H1 (cell line): ENCODE measurements around the gene ADD2. TPM values are rescaled to one million over a fixed set of nuclear protein-coding genes. Genes with fewer than 3 reads are reported as not detected.

Source experiments
- CTCF ChIA-PET: fragments of 300-600 bp; sonication (Branson Sonifier 250); formaldehyde crosslinking; loops from one replicate; lab custom pipeline; 2021; ENCODE audit not compliant: partially characterized antibody; lab: Charles Lee
- POLR2A ChIA-PET: fragments of 300-600 bp; sonication (Branson Sonifier 250); formaldehyde crosslinking; loops from one replicate; lab custom pipeline; 2021; ENCODE audit warnings: inconsistent platforms; ENCODE audit not compliant: partially characterized antibody; lab: Charles Lee
- DNase-seq, 2 experiments: peaks; one replicate each; pipeline versions ENCODE4 v3.0.0 to v3.0.0-alpha.2; 2010 to 2022; ENCODE audit warnings: low spot score in 2 of 2, low read depth in 1 of 2, mixed read lengths in 1 of 2
- FAIRE-seq: peaks from 2 replicates; lab custom pipeline; 2011; peaks lifted over from hg19 to GRCh38; lab: Jason Lieb, UNC
- H2AFZ ChIP-seq: 2 replicates; pipeline ENCODE4 v1.8.1; 2012; ENCODE audit warnings: low read length, inconsistent platforms
- H2AK5ac ChIP-seq: 2 replicates; pipeline ENCODE4 v1.6.1; 2013; ENCODE audit warnings: low read depth, low read length
- H2BK120ac ChIP-seq: replicated peaks from 2 replicates; pipeline ENCODE3; 2013; ENCODE audit warnings: low read depth, low read length, inconsistent platforms
- H2BK12ac ChIP-seq: 2 replicates; pipeline ENCODE4 v1.6.1; 2013; ENCODE audit warnings: low read depth, low read length
- H2BK15ac ChIP-seq: 2 replicates; pipeline ENCODE4 v1.6.1; 2013; ENCODE audit warnings: low read length
- H2BK20ac ChIP-seq: 2 replicates; pipeline ENCODE4 v1.6.1; 2013; ENCODE audit warnings: low read length
- H2BK5ac ChIP-seq: 2 replicates; pipeline ENCODE4 v1.6.1; 2013; ENCODE audit warnings: low read depth, low read length
- H3K14ac ChIP-seq: 2 replicates; pipeline ENCODE4 v1.6.1; 2013; ENCODE audit warnings: inconsistent platforms; ENCODE audit not compliant: insufficient read length
- H3K18ac ChIP-seq: 2 replicates; pipeline ENCODE4 v1.6.1; 2013; ENCODE audit warnings: low read length; ENCODE audit errors: extremely low read depth
- H3K23ac ChIP-seq: 2 replicates; pipeline ENCODE4 v1.6.1; 2013; ENCODE audit warnings: inconsistent platforms; ENCODE audit not compliant: insufficient read length
- H3K23me2 ChIP-seq: 2 replicates; pipeline ENCODE4 v1.6.1; 2013; ENCODE audit warnings: low read depth, low read length
- H3K27ac ChIP-seq: 2 replicates; pipeline ENCODE4 v1.6.1; 2011; ENCODE audit warnings: low read depth, low read length, inconsistent platforms
- H3K27me3 ChIP-seq, 4 experiments: replicated peaks in 1 of 4; 1 replicate in 1 of 4; 2 replicates in 3 of 4; pipeline versions ENCODE4 v1.6.1 to v1.8.1; 2011 to 2013; ENCODE audit warnings: low read length in 3 of 4, mild to moderate bottlenecking in 3 of 4, inconsistent platforms in 2 of 4, mixed read lengths in 2 of 4, moderate library complexity in 1 of 4; ENCODE audit not compliant: control insufficient read depth in 3 of 4, insufficient read depth in 3 of 4; ENCODE audit errors: extremely low read depth in 1 of 4
- H3K36me3 ChIP-seq, 4 experiments: 2 replicates each; pipeline versions ENCODE4 v1.6.1 to v1.8.1; 2011 to 2013; ENCODE audit warnings: mild to moderate bottlenecking in 4 of 4, low read length in 3 of 4, moderate library complexity in 2 of 4, control low read depth in 1 of 4, inconsistent platforms in 1 of 4; ENCODE audit not compliant: insufficient read depth in 4 of 4, control insufficient read depth in 2 of 4
- H3K4ac ChIP-seq: replicated peaks from 2 replicates; pipeline ENCODE3; 2013; ENCODE audit warnings: low read length, low read depth, mixed read lengths, inconsistent platforms; ENCODE audit not compliant: insufficient read length
- H3K4me1 ChIP-seq, 4 experiments: replicated peaks in 1 of 4; 1 replicate in 1 of 4; 2 replicates in 3 of 4; pipeline versions ENCODE4 v1.6.1 to v1.8.1; 2011 to 2013; ENCODE audit warnings: low read length in 3 of 4, inconsistent platforms in 2 of 4, mixed read lengths in 1 of 4; ENCODE audit not compliant: insufficient read depth in 4 of 4, control insufficient read depth in 3 of 4
- H3K4me2 ChIP-seq, 2 experiments: 2 replicates each; pipeline versions ENCODE4 v1.6.1 to v1.8.1; 2011 to 2013; ENCODE audit warnings: low read depth in 2 of 2, low read length in 2 of 2, control low read depth in 1 of 2, inconsistent platforms in 1 of 2, mild to moderate bottlenecking in 1 of 2; ENCODE audit not compliant: insufficient read depth in 1 of 2
- H3K4me3 ChIP-seq, 4 experiments: fragments of 200-600, 300-600 bp in 1 of 4; sonication (generic), shearing (Covaris generic), sonication (Bioruptor Twin) in 1 of 4; 2 replicates each; pipeline versions ENCODE4 v1.5.1 to v1.8.1; 2011 to 2016; ENCODE audit warnings: low read length in 4 of 4, low read depth in 3 of 4, control low read depth in 2 of 4, inconsistent platforms in 2 of 4, mild to moderate bottlenecking in 2 of 4, mixed read lengths in 1 of 4, moderate library complexity in 1 of 4; ENCODE audit not compliant: insufficient read depth in 2 of 4; ENCODE audit errors: extremely low read depth in 1 of 4
- H3K56ac ChIP-seq: replicated peaks from 2 replicates; pipeline ENCODE3; 2013; ENCODE audit warnings: low read depth, mild to moderate bottlenecking, mixed read lengths, low read length, inconsistent platforms; ENCODE audit not compliant: insufficient read length
- H3K79me1 ChIP-seq: 2 replicates; pipeline ENCODE4 v1.6.1; 2013; ENCODE audit warnings: low read depth, low read length, control low read depth
- H3K79me2 ChIP-seq, 2 experiments: 2 replicates each; pipeline versions ENCODE4 v1.6.1 to v1.8.1; 2012 to 2013; ENCODE audit warnings: low read length in 2 of 2, mild to moderate bottlenecking in 2 of 2, inconsistent platforms in 1 of 2; ENCODE audit not compliant: insufficient read depth in 2 of 2, control insufficient read depth in 1 of 2
- H3K9ac ChIP-seq, 4 experiments: replicated peaks in 1 of 4; 1 replicate in 1 of 4; 2 replicates in 3 of 4; pipeline versions ENCODE4 v1.6.1 to v1.8.1; 2011 to 2013; ENCODE audit warnings: low read depth in 3 of 4, low read length in 3 of 4, control low read depth in 2 of 4, mild to moderate bottlenecking in 2 of 4, moderate library complexity in 2 of 4, inconsistent platforms in 1 of 4; ENCODE audit errors: extremely low read depth in 1 of 4
- H3K9me3 ChIP-seq, 2 experiments: 2 replicates each; pipeline versions ENCODE4 v1.6.1 to v1.8.1; 2012 to 2013; ENCODE audit warnings: mild to moderate bottlenecking in 2 of 2, moderate library complexity in 2 of 2, control low read depth in 1 of 2, inconsistent platforms in 1 of 2, low read depth in 1 of 2, low read length in 1 of 2, mixed read lengths in 1 of 2; ENCODE audit not compliant: insufficient read depth in 2 of 2
- H4K20me1 ChIP-seq, 2 experiments: replicated peaks in 1 of 2; 2 replicates each; pipeline versions ENCODE3 to v1.8.1; 2011 to 2013; ENCODE audit warnings: inconsistent platforms in 2 of 2, low read length in 2 of 2, mild to moderate bottlenecking in 1 of 2; ENCODE audit not compliant: insufficient read depth in 2 of 2, control insufficient read depth in 1 of 2
- H4K5ac ChIP-seq: 2 replicates; pipeline ENCODE4 v1.6.1; 2013; ENCODE audit warnings: low read length, low read depth, mixed read lengths, inconsistent platforms; ENCODE audit not compliant: insufficient read length
- H4K8ac ChIP-seq: 2 replicates; pipeline ENCODE4 v1.8.0; 2013; ENCODE audit warnings: mild to moderate bottlenecking, moderate library complexity, low read length, inconsistent platforms; ENCODE audit not compliant: insufficient read depth; ENCODE audit errors: extremely low read depth
- H4K91ac ChIP-seq: replicated peaks from 2 replicates; pipeline ENCODE3; 2013; ENCODE audit warnings: low read length, mixed read lengths, inconsistent platforms; ENCODE audit not compliant: insufficient read length
- CHD1 ChIP-seq: IDR thresholded peaks from 2 replicates; pipeline ENCODE4 v1.6.1; 2012; ENCODE audit warnings: low read depth, low read length, improper control_type of control experiment
- CREB1 ChIP-seq: IDR thresholded peaks from 2 replicates; pipeline ENCODE4 v1.6.1; 2012; ENCODE audit warnings: inconsistent platforms
- HDAC6 ChIP-seq: IDR thresholded peaks from one replicate; pipeline ENCODE4 v1.7.1; 2012; ENCODE audit warnings: low read depth, mild to moderate bottlenecking, inconsistent platforms, low read length, moderate library complexity
- NRF1 ChIP-seq: IDR thresholded peaks from 2 replicates; pipeline ENCODE4 v1.6.1; 2011; ENCODE audit warnings: mild to moderate bottlenecking, low read depth, low read length, improper control_type of control experiment
- PHF8 ChIP-seq: fragments of 200-600 bp; sonication (generic); conservative IDR thresholded peaks from 2 replicates; pipeline ENCODE4 v1.7.1; 2012; ENCODE audit warnings: low read depth, mild to moderate bottlenecking, inconsistent platforms, low read length, moderate library complexity
- SIN3A ChIP-seq, 2 experiments: IDR thresholded peaks in 1 of 2; conservative IDR thresholded peaks in 1 of 2; 2 replicates each; pipeline ENCODE4 v1.6.1; 2011 to 2012; ENCODE audit warnings: low read length in 2 of 2, improper control_type of control experiment in 1 of 2, low read depth in 1 of 2, mild to moderate bottlenecking in 1 of 2
- SIRT6 ChIP-seq: IDR thresholded peaks from one replicate; pipeline ENCODE4 v1.7.1; 2012; ENCODE audit warnings: low read length, inconsistent platforms
- WGBS, 2 experiments: shearing (Covaris generic) in 1 of 2; methylation state at CpG; one replicate each; pipeline versions ENCODE4 v1.1.6 to v1.1.7; 2013 to 2015; ENCODE audit warnings: low lambda C conversion rate in 2 of 2, mixed read lengths in 2 of 2, inconsistent platforms in 1 of 2, low coverage in 1 of 2, missing lambda C conversion rate in 1 of 2; ENCODE audit not compliant: insufficient replicate concordance in 2 of 2, insufficient coverage in 1 of 2, insufficient read length in 1 of 2; ENCODE audit errors: extremely low coverage in 1 of 2, missing lambda C conversion rate in 1 of 2; 5-methylcytosine and 5-hydroxymethylcytosine counted together
- polyA plus RNA-seq, 7 experiments: library from polyadenylated mRNA; depleted of rRNA in 3 of 7; stranded (reverse) in 5 of 7; unstranded in 2 of 7; fragments of >200 nt in 5 of 7; fragments of 200-250 nt in 2 of 7; gene quantifications; 1 replicate in 5 of 7; 2 replicates in 1 of 7; 4 replicates in 1 of 7; pipeline versions ENCODE4 v1.2.1 to v1.2.3, GENCODE V29; 2011 to 2013; ENCODE audit warnings: missing spikeins in 2 of 7, mixed read lengths in 2 of 7
- total RNA-seq: library from RNA; stranded (reverse); fragmentation: NEBNext Ultra II Directional; extraction: Animal tissue kit (Norgen Biotek cat#: 25700); gene quantifications from 2 replicates; pipeline ENCODE4 v1.2.1, GENCODE V29; 2021
- TF ChIP-seq, protein P1 (sequence below): IDR thresholded peaks from 2 replicates; pipeline ENCODE4 v1.6.1; 2012; ENCODE audit warnings: low read length, inconsistent platforms
- TF ChIP-seq, protein P2 (sequence below), 3 experiments: IDR thresholded peaks; 1 replicate in 2 of 3; 2 replicates in 1 of 3; pipeline versions ENCODE4 v1.5.1 to v1.6.1; 2011; ENCODE audit warnings: low read length in 3 of 3, mild to moderate bottlenecking in 3 of 3, inconsistent platforms in 2 of 3, low read depth in 1 of 3, moderate library complexity in 1 of 3; ENCODE audit not compliant: insufficient read depth in 1 of 3; ENCODE audit errors: control extremely low read depth in 1 of 3

ADD2 gene
- total and polyA plus RNA-seq, 2 of the 8 experiments (the other 6 are each of a cell fraction or from before 2014, with no cell fraction given): 58.5 to 170 TPM

- H3K4ac ChIP-seq: no peak overlapping the region
- no peak overlapping the region for H2BK12ac ChIP-seq
- H2AFZ ChIP-seq: no peak overlapping the region
- H3K79me1 ChIP-seq: peaks cover 8% of the 10 kb centered on the region
- no peak for DNase-seq
- H4K91ac ChIP-seq: no peak overlapping the region
- no peak overlapping the region for H3K9ac ChIP-seq
- H2BK120ac ChIP-seq: no peak overlapping the region
- no peak overlapping the region for H2BK5ac ChIP-seq
- POLR2A ChIA-PET: no interaction called here
- H4K20me1 ChIP-seq: peaks cover 0 to 14% of the 10 kb centered on the region in 2 experiments
- no peaks in the 10 kb centered on the region for H3K27me3 ChIP-seq
- CTCF ChIA-PET: interaction anchor here (0.9 to 2.5 kb wide), 8 partner anchors 13 to 244 kb away, joined by 3 to 15 read pairs (median 4); partner anchors contain the start of gene ADD2
- H3K23ac ChIP-seq: no peak overlapping the region
- no peak overlapping the region for H4K5ac ChIP-seq
- H3K4me3 ChIP-seq: no peak overlapping the region
- no peak for FAIRE-seq
- no peak overlapping the region for H3K27ac ChIP-seq
- no peak overlapping the region for H3K4me2 ChIP-seq
- H3K4me1 ChIP-seq: no peaks in the 10 kb centered on the region
- no peak overlapping the region for H3K14ac ChIP-seq
- no peaks in the 10 kb centered on the region for H3K23me2 ChIP-seq
- no peak overlapping the region for H3K56ac ChIP-seq
- peaks cover 0 to 8% of the 10 kb centered on the region in 2 experiments; a peak in 2 of 4 replicates for H3K79me2 ChIP-seq
- peaks cover 0 to 6% (median 4%) of the 10 kb centered on the region in 4 experiments; a peak in 4 of 8 replicates for H3K36me3 ChIP-seq
- no peak overlapping the region; the same call in none of the 2 replicates for H4K8ac ChIP-seq
- no peak overlapping the region for H2BK15ac ChIP-seq
- H2BK20ac ChIP-seq: no peak overlapping the region
- no peak overlapping the region for H2AK5ac ChIP-seq
- no peak overlapping the region for H3K18ac ChIP-seq
- 81% methylated on average over 9 of the region's 9 CpGs; no CpG with 5 or more reads in 1 of the 2 experiments for WGBS, 2 experiments
- H3K9me3 ChIP-seq: no peaks in the 10 kb centered on the region
- TF ChIP-seq PHF8 (no peak), CREB1 (no peak), SIN3A (conservative IDR thresholded peaks at IDR 0.05 in 1 of 2, IDR thresholded peaks at IDR 0.05 in 1 of 2; ENCODE audit: low read depth in 1 of 2, low read length in 2 of 2) (no peak), CHD1 (no peak), SIRT6 (no peak), NRF1 (no peak), HDAC6 (no peak)
- TF ChIP-seq, protein P1, sequence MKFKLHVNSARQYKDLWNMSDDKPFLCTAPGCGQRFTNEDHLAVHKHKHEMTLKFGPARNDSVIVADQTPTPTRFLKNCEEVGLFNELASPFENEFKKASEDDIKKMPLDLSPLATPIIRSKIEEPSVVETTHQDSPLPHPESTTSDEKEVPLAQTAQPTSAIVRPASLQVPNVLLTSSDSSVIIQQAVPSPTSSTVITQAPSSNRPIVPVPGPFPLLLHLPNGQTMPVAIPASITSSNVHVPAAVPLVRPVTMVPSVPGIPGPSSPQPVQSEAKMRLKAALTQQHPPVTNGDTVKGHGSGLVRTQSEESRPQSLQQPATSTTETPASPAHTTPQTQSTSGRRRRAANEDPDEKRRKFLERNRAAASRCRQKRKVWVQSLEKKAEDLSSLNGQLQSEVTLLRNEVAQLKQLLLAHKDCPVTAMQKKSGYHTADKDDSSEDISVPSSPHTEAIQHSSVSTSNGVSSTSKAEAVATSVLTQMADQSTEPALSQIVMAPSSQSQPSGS: no peak
- TF ChIP-seq, protein P2, sequence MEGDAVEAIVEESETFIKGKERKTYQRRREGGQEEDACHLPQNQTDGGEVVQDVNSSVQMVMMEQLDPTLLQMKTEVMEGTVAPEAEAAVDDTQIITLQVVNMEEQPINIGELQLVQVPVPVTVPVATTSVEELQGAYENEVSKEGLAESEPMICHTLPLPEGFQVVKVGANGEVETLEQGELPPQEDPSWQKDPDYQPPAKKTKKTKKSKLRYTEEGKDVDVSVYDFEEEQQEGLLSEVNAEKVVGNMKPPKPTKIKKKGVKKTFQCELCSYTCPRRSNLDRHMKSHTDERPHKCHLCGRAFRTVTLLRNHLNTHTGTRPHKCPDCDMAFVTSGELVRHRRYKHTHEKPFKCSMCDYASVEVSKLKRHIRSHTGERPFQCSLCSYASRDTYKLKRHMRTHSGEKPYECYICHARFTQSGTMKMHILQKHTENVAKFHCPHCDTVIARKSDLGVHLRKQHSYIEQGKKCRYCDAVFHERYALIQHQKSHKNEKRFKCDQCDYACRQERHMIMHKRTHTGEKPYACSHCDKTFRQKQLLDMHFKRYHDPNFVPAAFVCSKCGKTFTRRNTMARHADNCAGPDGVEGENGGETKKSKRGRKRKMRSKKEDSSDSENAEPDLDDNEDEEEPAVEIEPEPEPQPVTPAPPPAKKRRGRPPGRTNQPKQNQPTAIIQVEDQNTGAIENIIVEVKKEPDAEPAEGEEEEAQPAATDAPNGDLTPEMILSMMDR (IDR thresholded peaks at IDR 0.05; ENCODE audit: control extremely low read depth in 1 of 3, insufficient read depth in 1 of 3, low read depth in 1 of 3, low read length in 3 of 3): no peak
Measured at GRCh38 chr2:70703900-70704549, 64.0 kb downstream of the ADD2 start.
